NCI-H2227 treated with DMSO at 0.1 percent for 48 hours (cell line): ENCODE measurements around the gene PRDM2.

Experiments used
- DNase-seq: peaks from one replicate; lab custom pipeline; 2025; lab: John Stamatoyannopoulos, UW

The PRDM2 gene

GRCh38 chr1:13851726-13852125 is 151.7 kb downstream of the PRDM2 start:
- no peak for DNase-seq

GRCh38 chr1:13855554-13855953 is 155.6 kb downstream of the PRDM2 start:
- DNase-seq = no peak

DNA sequence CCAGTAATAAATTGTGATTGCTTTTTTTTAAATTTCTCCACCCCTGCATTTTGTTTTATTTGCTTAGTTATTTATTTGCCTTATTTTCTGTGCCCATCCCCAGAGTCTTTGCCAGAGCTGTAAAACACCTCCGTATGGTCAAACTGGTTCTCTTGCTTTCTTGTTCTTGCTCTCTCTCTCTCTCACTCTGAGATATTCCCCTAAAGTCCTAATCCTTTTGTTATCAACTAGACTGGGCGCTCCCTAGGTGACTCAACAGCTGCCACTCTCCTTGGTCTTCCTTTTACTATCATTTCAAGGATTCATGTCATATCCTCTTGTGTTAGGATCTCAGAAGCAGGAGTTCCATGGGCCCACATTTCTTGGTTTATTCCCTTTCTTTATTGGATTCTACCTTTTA is 160.0 kb downstream of the PRDM2 start:
- no peak for DNase-seq

DNA sequence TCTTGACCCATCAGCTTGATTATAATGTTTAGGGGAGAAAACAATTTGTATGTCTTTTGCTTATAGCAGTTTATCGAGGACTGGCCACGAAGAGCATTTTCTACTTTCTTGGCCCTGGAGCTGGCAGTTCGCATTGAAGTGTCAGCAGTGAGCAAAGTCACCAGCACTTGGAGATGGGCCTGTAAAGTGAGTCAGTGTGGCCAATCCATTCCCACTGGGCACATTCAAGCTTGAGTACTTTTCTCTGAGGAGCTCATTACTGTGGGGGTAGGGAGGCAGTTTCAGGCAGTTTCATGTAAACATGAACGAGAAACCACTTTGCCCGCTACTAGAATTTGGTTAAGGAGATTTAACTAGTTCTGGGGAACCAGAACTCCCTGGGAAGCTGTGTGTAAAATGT is 164.8 kb downstream of the PRDM2 start:
- DNase-seq = no peak

DNA sequence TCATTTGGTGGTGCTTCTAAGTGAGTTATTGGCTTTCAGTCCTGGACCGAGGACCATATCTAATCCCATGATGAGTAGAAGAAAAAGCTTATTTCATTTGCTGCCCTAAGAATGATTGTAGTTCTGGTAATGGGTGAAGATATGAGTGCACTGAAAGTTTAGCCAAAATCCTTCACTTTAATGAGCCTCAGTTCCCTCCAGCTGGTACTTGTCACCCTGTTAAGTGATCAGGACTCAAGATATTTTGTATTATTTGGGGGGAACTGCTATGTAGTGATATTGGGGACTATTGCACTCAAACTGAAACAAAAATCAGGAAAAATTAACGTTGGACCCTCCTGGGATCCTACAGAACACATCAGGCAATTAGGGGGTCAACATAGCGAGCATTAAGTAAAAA is 165.9 kb downstream of the PRDM2 start:
- no peak for DNase-seq

- DNase-seq = no peak
These were observed 167.6 kb downstream of the PRDM2 start for GRCh38 chr1:13867603-13868002.

DNA sequence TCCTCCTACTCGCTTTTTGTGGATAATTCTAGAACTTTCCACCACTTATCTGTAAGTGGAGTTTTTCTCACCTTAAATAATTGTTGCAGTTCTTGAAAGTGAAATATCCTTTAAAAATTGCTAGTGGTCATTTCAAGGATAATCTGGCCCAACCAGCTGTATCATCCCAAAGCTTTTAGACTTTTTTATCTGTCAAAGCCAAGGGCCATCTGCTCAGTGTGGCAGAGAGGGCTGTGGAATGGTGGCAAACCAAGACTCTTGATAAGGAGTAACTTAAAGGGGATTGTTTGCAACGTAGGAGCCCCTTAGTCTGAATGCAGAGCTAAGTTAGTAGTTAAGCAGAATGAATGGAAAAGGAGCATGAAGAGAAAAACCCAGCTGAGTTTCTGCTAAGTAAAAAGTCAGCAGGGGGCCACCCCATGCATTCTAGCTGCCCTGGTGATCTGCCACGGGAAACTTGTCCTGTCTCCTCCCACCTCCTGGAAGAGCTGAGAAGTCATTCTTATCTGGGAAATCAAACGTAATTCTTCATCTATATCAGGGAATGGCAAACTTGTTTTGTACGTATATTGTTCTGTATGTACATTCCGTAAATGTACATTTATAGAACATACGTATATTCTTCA is 169.3 kb downstream of the PRDM2 start:
- DNase-seq = no peak

GRCh38 chr1:13871413-13871812 is 171.4 kb downstream of the PRDM2 start:
- DNase-seq = no peak

DNA sequence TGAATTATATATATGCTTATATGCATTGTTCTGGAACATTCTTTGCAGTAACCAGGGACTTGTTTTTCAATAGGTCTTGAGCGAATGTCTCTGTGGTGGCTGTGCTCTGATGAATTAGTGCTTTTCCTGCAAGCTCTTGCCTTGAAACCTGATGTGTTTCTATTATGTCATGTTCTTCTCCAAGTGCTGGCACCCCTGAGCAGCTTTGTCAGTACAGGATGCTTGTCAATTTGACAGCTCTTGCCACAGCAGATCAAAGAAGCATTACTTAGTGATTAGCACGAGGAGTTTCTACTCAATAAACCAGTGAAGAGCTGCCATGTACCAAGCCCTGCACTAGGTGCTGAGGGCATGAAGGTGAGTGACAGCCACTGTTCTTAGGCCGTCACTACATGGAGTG is 171.9 kb downstream of the PRDM2 start:
- no peak for DNase-seq

DNA sequence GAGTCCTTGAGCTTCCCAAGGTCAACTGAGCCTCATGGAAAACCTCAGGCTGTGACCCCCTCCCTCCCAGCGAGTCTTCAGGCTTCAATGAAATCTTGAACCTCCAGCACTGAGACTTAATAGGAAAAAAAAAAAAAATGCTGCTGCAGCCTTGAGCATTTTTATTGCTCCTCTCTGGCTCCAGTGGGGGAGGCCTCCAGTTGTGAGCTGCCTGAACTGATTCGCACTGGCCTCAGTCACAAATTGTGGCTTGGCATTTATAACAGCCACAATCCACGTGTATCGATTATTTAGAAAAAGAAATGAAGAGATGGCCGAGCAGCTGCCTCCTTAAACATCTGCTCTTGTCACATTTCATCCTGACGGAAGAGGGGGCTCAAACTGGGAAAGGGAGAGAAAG is 173.0 kb downstream of the PRDM2 start:
- no peak for DNase-seq
